SKM-1 treated with dmso at 0.1 percent for 144 hours (cell line): ENCODE data around the gene NT5DC1.
A peak's percentile ranks its signal among the peaks of the same experiment; 100 is the strongest.
"Not testable (repeated sequence)": the region's sequence is repeated elsewhere in the genome, so short reads cannot be mapped to it uniquely, and the experiment has no call there.

Experiments
- DNase-seq: peaks from one replicate; lab custom pipeline; 2025; ENCODE audit not compliant: unreplicated experiment; lab: John Stamatoyannopoulos, UW

Gene NT5DC1

DNA sequence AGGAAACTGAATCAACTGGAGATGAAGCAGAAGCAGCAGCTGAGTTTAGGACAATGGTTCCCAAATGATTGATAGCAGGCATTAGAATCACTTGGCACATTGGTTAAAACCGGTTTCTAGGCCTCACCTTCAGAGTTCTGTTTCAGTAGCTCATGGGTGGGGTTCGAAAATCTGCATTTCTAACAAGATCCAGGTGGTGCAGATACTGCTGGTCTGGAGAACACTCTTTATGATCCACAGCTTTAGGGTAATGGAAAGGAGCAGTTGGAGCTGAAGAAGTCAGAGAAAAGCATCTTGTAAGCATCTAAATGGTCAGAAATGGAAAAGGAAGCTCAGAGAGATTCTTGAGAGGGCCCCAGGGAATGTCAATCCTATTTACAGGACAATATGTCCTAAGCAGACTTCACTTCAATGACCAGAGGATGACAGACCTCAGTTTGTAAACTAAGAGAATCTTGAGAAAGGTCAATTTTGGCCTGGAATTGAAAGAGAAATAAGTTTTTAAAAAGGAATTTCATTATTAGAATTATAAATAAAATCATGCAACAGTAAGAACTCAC, 170.6 kb downstream of the NT5DC1 start:
- DNase-seq = no peak

DNA sequence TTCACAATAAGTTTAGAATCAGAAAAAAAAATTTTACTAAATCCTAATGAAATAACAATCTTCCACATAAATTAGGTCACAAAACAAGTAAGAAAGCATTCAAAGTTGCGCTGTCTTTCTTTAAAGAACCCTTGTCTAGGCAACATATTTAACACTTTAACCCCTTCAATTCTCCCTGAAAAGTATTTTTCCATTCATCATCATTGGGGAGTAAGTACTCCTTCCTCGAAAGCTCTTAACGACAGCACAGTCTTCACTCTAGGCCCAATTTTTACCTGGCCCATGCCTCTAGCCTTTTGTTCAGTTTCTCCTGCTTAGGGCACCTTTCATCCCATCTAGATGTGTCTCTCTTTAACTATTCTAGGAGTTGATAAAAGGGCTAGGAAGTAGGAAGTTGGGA, 176.5 kb downstream of the NT5DC1 start:
- DNase-seq = no peak

DNA sequence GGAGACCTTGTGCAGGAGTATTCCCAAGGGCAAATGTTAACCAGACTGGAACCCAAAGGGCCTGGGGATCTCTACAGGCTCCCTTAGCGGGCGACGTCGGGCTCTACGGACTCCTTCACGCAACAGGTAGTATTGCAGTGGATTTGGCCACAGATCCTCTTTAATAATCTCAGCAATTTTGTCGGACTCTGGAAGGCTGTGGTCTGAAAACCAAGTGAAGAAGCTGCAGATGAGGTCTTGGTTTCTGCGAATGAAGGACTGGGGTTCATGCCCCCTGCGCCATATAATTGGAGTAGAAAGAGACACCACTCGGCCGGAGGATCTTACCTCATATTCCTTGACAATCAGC, 177.8 kb downstream of the NT5DC1 start:
- DNase-seq = no peak

DNA sequence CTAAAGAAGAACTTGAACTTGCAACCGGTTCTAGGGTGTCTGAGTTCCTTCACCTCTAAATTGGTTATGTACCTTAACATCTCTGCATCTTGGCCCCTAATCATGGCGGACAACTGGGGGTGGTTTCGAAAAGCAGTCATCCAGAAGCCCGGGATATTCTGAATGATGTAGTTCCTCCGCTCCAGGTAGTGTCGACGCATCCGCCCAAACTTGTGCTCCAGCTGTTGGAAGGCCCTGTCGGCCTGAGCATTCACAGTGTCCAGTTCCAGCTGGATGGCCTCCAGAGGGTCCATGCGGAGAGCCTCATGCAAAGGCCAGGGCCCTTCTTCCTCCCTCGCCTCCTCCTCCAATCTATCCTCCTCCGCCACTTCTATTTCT, 178.2 kb downstream of the NT5DC1 start:
- no peak for DNase-seq

DNA sequence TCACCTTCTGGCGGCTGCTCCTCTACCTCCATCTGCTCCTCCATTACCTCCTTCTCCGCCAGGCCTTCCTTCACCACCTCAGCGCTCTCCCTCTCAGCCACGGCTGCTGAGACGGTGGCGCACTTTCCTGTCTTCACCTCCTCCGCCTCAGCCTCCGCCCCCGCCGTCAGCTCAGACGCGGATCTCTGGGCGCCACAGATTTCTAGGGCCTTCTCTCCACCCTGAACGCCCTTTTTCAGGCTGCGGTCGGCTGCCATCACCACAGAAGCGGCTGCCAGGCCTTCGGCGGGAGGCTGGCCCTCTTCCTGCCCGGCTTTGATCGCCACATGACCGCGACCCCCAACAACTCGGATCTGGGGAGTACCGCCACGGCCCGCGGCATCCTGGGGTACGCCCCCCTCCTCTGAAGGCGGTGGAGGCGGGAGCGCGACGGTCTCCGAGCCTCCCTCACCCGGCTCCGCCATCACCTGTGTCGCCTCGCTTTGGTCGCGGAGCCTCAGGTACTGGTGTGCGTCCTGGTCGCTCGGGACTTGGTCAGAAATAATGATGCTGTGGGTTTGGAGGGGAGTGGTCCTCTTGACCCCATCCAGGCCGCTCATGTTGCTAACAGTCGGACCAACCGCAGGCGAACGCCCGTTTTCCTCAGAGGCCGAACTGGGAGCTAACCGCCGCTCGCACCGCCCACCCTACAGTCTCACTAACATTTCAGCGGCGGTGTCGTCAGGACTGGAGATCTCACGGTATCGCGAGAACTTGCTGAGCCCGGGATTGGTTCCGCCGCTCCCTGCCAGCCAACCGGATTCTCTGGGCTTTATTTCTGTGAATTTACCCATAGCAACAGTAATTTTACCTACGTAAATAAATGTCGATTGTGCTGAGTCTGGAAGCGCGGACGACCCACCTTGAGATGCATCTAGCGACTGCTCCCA, 178.8 kb downstream of the NT5DC1 start, which contains the start of gene TSPYL1:
TSS of gene TSPYL1 (minus strand) at position 699 of the 929 bp plus-strand sequence. CDS start at position 599, 100 bp downstream.
- DNase-seq = peak; percentile 96

DNA sequence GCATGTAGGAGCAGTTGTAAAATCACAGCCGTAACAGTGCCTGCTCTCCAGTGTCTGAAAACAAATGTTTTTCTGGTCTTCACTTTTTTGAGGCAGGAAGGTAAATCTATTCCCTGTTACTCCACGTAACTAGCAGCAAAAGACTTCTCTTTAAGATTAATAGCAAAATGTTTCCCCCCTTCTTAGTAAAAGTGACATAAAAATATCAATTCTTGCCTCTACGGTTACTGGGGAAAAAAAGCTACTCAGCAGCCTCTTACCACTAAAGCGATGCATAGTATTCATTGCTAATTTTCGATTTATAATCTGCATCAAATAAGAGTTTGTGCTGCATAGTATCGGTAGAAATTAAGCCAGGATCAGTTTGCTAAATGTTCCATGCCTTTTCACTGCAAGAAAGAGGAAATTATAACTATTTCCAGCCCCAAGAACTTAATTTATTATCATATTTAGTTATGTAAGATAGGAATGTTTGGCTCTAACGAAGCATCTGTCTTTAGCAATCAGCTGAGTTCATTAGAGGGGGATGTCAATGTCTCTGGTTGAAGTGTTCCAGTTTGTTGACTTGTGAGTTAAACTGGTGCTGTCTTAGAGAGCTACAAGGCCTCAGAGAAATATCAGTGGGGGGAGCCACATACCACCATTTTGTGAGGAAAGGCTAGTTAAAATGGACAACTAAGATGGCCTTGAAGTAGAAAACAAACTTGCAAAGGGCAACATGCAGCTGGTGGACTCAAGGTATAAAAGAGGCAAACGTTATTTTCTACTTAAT, 179.7 kb downstream of the NT5DC1 start:
- no peak for DNase-seq

DNA sequence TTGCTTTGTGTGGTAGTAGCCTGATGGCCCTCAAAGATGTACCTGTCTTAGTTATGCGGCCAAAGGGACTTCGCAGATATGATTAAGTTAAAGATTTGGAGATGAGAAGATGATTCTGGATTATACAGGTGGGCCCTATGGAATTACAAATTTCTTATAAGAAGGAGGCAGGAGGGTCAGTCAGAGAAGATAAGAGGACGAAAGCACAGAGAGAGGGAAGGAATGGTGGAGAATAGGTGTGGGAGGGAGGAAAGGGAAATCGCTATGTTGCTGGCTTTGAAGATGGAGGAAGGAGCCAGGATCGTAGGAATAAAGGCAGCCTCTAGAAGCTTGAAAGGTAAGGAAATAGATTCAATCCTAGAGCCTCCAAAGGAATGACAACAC, 180.3 kb downstream of the NT5DC1 start:
- DNase-seq = no peak

DNA sequence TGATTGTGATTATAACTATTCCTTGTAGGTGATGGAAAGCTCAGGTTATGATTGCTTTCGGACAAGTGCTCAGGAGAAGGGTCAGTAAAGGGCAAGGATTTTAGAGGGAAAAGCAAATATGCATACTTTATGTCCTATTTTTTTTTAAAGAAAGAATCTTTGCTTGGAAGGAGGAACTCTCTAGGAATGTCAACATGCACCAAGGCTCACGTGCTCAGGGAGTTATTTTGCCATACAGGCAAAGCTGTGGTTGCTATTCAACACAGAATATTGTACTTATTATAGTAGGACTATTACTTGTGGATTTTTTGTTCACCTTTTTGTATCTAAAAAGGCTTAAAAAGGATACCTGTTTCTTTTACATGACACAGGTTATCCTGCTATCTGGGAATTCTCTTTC, 182.0 kb downstream of the NT5DC1 start:
- DNase-seq = no peak

DNA sequence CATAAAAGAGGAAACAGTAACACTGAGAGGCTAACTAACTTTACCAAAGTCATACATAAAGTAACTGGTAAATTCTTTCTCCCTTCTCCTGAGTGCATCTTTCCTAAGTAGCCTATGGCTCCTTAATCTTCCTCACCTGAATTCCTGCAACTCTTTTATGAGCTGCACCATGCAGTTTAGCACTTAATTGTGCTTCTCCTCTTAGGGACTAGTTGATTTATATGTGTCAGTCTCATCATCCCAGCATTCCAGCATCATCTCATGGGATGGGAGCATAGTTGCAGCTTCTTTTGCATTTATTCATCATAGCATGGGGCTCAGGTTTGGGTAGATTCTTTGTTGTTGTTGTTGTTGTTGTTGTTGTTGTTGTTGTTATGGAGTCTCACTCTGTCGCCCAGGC, 182.5 kb downstream of the NT5DC1 start:
- no peak for DNase-seq

DNA sequence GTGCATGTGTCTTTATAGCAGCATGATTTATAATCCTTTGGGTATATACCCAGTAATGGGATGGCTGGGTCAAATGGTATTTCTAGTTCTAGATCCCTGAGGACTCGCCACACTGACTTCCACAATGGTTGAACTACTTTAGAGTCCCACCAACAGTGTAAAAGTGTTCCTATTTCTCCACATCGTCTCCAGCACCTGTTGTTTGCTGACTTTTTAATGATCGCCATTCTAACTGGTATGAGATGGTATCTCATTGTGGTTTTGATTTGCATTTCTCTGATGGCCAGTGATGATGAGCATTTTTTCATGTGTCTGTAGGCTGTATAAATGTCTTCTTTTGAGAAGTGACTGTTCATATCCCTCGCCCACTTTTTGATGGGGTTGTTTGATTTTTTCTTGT, 184.3 kb downstream of the NT5DC1 start:
- DNase-seq = not testable (repeated sequence)

DNA sequence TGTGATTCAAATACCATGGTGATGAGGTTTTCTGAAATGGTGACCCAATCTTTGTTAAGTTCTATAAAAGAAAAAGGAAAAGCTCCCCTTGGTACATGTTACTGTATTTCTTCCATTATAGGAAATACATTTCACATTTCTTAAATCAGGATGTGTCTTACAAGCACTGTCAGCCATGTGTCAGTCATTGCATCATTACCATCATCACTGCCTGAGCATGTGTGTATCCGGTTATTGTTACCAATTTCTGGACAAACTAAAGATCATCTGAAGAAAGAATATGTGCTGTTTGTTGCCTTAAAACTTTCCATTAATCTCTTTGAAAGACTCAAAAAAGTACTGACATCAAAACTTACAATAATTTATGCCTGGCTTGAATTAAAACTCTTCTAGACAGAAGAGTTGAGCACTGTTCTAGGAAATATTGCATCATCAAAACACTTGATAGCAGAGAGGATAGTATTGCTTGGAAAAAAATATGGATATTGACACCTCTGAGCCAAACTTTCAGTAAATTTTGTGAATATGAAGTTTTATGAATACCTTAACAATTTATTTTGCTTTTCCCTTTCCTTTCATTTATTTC, 186.2 kb downstream of the NT5DC1 start:
- no peak for DNase-seq

DNA sequence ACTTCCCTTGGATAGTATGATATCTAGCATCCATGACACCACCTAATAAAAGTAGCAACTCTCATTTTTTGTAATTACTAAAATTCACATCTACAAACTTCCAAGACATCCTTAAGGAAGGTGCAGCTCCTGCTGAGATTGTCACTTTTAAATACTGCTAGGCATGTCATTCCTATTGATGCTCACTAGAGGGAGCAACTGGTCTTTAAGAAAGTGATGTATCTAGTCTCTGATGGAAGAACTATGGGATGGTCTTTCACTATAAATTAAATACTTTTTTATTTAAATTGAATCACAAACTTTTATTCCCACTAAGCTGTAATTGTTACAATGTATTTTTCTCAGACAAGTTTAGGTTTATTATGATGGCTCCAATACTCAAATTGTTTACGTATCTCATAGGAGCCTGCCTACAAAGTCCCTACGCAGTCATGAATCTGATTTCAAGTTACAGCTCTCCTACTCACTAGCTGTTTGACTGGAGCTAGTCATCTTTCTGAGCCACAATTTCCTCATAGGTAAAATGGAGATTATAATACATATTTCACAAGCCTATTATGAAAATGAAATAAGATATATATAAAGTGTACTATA, 187.1 kb downstream of the NT5DC1 start:
- peak; percentile 39 for DNase-seq

DNA sequence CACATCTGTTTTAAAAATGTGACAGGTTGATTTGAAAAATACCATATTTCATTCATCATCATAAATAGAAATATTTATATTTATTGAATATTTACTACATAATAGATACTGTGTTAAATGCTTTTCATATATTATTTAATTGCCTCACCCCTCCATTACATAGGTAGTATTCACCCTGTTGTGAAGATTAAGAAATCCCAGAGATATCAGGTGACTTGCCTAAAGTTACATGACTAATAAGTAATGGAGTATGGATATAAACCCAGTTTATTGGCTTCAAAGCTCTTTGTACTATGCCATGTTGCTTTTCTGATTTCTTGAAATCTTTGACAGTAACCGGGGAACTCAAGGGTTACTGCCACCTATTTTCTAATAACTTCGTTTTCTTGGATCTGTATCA, 189.2 kb downstream of the NT5DC1 start:
- no peak for DNase-seq

DNA sequence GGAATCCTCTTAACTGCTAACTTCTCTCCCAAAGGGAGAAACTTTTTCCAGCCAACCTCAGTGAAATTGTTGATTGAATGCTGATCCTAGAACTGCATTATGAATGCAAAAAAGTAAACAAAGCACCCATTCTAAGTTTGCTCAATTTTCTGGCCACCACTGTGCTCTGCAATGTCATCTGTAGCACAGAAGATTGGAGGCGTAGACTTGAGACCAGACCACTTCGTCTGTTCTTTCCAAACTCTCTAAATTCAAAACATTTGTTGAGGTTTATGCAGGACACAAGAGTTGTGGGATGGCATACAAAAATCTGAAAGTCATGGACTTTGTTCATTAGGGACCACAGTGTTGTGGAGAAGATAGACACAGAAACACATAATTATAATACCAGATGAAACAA, 190.1 kb downstream of the NT5DC1 start:
- no peak for DNase-seq

DNA sequence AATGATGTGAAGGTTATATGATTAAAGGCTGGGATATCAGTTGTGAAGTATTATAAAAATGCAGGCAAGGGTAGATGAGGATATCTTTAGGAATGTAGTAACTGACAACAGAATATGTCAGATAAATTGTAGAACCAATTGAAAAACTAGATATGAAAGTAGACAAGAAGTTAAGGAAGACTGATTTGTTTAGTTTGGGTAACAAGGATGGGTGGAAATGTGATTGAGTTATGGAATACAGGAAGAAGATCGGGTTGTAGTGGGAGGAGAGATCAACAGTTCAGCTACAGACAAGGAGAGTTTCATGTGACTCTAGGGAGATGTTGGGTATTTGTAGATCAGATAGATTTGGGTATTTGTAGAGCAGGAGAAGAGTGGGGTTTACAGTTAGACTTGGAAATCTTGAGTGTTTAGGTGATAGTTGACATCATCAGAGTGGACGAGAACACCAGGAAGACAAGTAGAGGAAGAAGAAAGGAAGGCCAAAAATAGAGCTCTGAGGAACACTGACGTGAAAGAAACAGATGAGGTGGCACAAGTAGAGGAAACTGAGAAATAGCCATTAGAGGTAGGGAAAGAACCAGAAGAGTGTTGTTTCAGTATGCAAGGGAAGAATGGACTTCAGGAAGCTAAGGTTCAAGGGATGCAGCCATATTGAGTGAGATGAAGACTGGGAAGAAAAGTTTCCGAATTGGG, 191.2 kb downstream of the NT5DC1 start:
- no peak for DNase-seq

DNA sequence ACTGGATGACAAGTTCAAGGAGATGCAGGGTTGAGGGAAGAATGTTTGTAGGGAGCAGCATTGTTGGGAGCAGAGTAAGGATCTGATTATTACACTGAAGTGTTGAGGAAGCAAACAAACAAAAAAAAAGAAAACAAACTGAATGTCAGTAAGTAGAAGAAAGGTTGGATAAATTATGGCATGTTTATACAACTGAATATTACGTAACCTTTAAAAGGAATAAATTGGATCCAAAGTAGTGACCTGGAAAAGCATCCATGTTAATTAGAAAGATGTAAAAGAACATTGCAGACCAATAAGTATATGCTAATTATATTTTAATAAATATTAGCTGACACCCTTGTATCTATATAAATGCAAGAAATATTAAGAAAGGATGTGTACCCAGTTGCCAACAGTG, 191.9 kb downstream of the NT5DC1 start:
- no peak for DNase-seq

DNA sequence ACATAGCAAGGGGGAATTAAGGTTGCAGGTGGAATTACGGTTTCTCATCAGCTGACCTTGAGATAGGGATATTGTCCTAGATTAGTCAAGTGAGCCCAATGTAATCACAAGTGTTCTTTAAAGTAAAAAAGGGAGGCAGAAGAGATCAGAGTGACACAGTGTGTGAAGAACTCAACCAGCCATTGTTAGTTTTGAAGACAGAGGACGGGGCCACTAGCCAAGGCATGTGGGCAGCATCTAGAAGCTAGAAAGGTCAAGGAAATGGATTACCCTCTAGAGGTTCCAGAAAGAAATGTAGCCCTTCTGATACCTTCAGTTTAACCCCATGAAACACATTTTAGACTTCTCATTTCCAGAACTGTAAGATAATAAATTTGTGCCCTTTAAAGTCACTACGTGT, 197.6 kb downstream of the NT5DC1 start:
- no peak for DNase-seq

DNA sequence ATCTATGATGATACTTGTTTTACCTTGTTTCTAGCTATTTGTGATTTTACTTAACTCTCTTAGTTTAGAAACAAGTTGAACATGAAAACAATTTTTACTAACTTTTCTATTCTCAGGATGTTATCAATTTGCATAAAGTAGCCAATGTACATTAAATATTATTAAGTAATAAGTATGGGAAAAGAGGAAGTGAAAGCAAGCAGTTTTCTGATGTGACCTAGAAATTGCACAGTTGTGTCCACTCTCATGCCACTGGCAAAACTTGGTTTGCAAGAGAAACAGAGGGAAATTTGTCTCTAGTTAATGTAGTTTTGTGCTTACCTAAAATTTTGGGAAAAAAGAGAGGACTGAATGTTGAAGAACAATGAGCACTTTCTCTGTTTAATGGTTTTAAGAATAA, 198.3 kb downstream of the NT5DC1 start:
- no peak for DNase-seq
